HG03095 (cell line): ENCODE data around the gene PRKAG2.
"Not testable (repeated sequence)": the region's sequence is repeated elsewhere in the genome, so short reads cannot be mapped to it uniquely, and the experiment has no call there.

Experiments used
- ATAC-seq: cut with Tn5 transposase; IDR thresholded peaks from one replicate; pipeline ENCODE4 v1.9.1; 2021; ENCODE audit warnings: moderate library complexity; ENCODE audit not compliant: unreplicated experiment

The PRKAG2 gene

GRCh38 chr7:151539088-151539671 is 337.7 kb downstream of the PRKAG2 start:
- peak; percentile 84 for ATAC-seq

GRCh38 chr7:151537818-151538561 is 338.9 kb downstream of the PRKAG2 start:
- ATAC-seq = no peak

GRCh38 chr7:151536178-151536577 is 340.7 kb downstream of the PRKAG2 start:
- ATAC-seq = not testable (repeated sequence)

DNA sequence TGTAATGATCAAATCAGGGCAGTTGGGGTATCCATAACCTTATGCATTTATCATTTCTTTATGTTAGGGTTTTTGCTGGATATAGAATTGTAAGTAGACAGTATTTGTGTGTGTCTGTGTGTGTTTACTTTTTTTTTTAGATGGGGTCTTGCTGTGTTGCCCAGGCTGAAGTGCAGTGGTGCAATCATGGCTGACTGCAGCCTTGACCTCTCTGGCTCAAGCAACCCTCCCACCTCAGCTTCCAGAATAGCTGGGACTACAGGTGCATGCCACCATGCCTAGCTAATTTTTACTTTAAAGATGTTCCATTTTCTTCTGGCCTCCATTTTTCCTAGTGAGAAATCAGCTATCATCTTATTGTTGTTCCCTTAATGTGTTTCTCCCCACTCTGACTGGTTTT is 347.1 kb downstream of the PRKAG2 start:
- no peak for ATAC-seq

GRCh38 chr7:151524845-151525244 is 352.1 kb downstream of the PRKAG2 start:
- no peak for ATAC-seq

- no peak for ATAC-seq
These were observed 352.6 kb downstream of the PRKAG2 start for GRCh38 chr7:151524331-151524730.

- ATAC-seq = no peak
These were observed 356.3 kb downstream of the PRKAG2 start for GRCh38 chr7:151520419-151521261.

DNA sequence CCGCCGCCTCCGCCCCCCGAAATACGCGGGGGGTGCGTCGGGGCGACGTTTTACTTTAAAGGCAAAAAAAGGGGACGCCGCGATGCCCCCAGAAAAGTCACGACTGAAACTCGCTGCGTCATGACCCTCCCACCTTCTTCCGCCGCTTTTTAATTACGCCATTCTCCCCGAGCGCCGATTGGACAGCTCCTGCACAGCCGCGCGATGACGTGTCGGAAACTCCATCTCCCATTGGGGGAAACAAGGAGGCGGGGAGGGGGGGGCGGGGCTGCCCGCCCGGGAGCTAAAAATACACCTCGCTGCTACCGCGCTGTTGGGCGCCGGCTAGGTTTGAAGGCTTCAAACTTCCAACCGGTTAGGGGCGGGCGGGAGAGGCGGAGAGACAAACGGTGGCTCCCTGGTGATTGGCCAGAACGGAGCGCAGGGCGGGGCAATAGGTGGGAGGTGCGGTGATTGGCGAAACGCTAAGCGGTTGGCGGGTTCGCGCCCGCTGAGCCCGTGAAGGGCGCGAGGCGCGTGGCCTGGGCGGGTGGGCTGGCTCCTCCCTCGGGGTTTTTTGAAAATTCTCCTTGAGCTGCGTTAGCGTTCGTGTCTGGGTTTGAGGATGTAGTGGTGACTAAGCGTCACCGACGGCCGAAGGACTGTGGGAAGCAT is 357.0 kb downstream of the PRKAG2 start, which contains the start of gene RHEB:
Gene RHEB, minus strand, starts transcription at position 131 of the 654 bp plus-strand sequence. CDS start 384 bp downstream, outside the sequence.
- peak; percentile 72 for ATAC-seq

DNA sequence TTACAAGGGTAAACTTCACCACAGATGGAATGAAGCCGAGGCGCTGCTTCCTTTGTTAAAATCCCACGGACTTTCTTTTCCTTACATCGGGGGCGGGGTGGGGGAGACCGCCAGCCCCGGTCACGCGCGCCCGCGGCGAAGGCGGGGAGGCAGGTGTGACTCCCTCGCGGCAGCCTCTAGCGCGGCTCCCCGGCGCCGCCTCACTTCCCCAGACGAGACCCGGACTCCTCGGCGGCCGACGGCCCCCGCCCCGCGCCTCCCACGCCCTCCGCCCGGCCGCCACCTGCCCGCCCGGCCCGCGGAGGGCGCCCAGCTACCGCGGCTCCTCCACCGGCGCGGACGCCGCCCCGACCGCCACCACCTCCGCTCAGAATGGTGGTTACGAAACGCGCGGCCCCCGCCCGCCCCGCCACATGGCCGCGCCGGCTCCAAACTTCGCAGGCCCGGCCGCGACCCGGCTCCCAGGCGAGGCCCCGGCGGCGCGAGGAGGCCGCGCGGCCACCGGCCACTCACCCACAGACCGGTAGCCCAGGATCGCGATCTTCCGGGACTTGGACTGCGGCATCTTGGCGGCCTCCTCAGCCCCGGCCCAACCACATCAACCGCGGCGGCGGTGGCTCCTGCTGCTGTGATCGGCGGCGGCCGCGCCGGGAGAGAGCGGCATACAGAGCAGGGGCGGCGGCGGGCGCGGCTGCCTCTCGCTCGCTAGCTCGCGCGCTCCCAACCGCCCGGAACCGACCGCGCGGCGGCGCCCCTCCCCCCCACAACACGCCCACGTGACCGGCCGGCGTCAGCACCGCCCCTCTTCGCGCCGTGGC is 357.8 kb downstream of the PRKAG2 start:
- ATAC-seq = peak; percentile 52

DNA sequence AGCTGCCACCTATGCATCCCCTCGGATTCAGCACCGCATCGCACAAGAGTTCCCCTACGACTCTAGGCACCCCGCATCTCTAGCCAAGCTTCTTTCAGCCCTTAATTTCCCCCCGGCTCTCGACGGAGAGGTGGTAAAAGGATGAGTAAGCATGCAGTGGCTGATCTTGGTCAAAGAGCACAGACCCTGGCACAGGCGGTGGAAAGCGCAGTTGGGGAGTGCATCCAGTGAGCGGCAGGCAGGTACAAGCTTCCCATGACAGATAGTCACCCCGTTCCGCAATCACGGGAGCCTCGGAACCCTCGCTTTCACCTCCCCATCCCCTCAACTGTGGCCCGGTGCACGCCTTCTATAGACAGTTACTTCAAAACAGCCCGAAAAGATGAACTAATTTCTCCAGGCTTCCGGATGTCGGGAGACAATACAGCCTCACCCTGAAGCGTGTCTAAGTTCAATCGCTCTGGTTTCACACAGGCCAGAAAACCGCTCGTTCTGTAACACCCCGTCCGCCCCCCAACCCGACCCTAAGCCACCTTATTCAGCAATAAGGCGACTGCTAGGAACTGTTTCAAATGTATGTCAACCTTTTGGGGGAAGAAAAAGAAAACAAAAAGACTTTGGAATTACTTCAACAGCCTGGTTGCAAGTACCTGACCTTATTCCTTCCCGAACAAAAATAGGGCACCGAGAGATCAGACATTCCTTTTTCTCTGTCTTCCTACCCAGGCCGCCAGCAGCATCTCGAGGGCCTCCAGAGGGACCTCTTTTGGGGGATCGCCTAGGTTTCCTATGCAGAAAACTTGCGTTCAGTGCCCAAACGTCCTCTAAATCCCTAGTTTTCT is 358.6 kb downstream of the PRKAG2 start:
- no peak for ATAC-seq

DNA sequence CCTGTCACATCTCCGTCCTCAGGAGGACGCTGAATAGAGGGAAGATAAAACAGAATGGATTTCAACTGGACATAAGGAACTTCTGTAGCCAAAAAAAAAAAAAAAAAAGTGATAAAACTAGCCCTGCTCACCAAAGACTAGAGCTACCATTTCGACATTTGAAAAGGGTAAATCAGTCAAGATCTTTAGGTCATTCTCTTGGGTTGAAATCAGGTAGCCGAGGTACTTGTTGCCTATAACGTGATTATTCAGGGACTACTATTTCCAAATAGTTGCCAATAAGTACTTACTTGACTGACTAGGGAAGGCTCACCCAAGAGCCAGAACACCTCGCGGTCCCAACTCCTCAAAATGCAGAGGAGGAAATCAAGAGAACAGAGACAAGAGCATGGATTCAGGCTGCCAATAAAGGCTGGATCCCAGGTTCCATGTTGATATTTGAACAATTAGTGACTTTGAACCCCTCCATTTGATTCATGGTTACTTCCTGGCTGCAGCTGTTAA is 359.3 kb downstream of the PRKAG2 start:
- ATAC-seq = no peak

- ATAC-seq = no peak
These were observed 361.7 kb downstream of the PRKAG2 start for GRCh38 chr7:151515276-151515565.

GRCh38 chr7:151514461-151515275 is 362.2 kb downstream of the PRKAG2 start:
- no peak for ATAC-seq

DNA sequence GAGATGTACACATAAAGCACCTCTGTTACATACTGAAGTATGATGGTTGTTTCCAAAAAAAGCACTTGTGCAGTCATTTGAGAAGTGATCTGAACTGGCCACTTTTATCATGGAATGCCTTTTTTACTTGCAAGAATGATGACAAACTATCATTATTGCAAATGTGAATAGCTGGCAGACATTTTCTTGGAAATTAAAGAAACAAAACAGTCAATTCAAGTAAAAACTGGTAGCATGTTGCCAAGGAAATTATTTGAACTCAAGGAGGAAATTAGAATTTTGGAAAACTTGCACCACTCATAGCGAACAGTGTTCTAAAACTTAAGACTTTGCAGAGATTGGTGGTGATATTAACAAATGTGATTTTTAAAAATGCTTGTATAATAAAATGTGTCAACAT is 363.8 kb downstream of the PRKAG2 start:
- ATAC-seq = no peak

DNA sequence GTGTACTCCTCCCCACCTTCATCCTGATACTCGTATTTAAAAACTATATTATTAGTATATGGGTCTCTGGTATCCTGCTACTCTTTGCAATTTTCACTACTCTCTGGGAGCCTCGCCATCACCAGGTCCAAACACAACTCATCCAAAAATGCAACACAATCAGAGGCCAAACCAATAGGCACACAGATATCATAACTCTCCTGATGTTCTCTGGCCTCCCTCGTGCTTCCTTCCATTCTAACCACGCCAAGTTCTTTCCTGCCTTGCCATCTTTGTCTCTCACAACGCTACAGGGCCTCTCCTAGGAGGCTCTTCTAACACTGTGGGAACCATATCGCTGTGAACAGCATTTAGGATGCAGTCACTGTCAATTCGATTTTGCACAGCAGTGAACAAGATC is 364.6 kb downstream of the PRKAG2 start:
- no peak for ATAC-seq

DNA sequence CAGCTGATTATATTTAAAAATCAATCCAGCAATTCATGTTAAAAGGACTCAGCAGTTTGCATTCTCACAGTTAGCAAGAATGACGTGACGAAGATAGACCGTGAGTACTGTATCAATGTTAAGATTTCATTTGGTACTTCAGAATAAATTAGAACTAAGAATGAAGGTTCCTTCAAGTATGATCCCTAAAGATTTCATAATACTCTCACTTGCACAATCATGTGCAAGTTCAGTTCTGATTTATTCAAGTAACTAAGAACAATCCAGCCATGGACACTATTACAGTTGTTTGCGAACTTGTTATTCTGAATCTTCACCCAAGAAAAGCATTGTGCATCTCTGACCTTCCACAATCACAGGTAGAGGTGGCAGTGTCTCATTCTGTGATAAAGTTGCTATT is 365.0 kb downstream of the PRKAG2 start:
- ATAC-seq = no peak

DNA sequence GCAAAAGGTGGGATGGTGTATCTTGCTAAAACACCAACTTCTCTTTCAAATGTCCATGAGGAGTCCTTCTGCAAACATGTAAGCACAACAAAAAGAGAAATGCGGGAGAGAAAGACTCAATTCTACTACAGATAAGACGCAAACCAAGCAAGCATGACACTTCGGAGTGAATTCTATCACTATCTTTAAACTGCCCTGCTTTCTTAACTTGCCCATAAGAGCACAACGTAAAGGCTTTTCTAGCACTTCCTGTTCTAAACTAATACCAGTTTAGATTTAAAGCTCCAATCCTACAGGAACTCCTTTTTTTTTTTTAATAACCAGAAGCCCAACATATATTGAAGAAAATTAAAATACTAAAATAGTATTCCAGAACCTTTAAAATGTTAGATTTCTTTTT is 365.6 kb downstream of the PRKAG2 start:
- ATAC-seq = no peak

DNA sequence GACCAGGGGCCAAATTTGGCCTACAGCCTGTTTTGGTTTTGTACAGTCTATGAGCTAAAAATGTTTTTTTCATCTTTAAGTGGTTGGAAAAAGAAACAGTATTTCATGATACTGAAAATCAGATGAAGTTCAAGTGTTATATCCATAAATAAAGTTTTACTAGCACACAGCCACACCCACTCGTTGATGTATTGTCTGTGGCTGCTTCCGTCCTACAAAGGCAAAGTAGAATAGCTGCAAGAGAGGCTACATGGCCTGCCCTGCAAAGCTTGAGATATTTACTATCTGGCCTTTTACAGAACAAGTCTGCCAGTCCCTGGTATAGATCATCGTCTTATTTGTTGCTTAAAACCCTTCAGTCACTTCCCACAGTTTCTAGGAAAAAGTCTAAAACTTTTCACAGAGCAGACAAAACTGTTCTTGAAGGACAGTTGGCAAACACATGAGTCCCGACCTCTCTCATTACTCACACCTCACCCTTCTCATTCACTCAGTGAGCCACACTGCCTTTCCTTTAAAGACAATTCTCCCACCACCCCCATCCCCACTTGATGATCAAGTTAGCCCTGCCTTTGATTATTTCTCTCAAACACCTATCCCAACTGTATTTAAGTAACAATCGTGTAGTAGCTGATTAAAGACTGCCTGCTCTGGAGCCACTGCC is 367.1 kb downstream of the PRKAG2 start:
- ATAC-seq = no peak
